ENCODE data around the gene NHERF2.

The NHERF2 gene

DNA sequence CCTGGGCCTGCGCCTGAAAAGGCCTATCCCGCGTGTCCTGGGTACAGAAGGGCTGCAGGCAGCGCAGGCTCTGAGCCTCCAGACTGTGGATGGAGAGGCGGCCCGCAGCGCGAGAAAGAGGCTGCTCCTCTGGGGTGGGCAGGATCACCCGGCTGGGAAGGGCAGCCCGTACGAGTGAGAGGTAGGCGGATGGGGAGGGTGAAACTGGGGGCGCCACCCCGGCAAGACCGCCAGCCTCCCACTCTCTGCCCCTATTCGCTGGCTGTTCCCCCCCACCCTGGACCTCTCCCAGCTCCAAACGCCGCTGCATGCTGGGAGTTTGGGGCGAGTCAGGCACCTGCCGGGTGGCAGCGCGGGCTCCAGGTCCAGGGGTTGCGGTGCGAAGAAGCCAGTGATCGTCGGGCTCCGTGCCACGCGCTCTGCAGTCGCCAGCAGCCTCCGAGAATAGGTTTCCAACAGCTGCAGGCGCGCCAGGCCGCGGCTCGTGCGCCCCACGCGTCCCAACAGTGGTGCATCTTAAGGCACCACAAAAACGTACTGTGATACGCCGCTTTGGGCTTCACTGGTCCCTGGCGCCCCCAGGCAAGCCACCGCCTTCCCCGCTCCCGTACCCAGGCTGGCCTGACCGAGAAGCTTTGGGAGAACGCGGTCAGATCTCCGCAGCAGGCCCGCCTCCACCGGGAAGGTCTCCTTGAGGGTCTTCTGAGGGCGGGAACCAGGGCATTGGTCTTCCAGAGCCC lies 46.5 kb upstream of the NHERF2 start:
- TF ChIP-seq, protein P1, sequence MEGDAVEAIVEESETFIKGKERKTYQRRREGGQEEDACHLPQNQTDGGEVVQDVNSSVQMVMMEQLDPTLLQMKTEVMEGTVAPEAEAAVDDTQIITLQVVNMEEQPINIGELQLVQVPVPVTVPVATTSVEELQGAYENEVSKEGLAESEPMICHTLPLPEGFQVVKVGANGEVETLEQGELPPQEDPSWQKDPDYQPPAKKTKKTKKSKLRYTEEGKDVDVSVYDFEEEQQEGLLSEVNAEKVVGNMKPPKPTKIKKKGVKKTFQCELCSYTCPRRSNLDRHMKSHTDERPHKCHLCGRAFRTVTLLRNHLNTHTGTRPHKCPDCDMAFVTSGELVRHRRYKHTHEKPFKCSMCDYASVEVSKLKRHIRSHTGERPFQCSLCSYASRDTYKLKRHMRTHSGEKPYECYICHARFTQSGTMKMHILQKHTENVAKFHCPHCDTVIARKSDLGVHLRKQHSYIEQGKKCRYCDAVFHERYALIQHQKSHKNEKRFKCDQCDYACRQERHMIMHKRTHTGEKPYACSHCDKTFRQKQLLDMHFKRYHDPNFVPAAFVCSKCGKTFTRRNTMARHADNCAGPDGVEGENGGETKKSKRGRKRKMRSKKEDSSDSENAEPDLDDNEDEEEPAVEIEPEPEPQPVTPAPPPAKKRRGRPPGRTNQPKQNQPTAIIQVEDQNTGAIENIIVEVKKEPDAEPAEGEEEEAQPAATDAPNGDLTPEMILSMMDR (conservative IDR thresholded peaks at IDR 0.05; ENCODE audit: control insufficient read depth, insufficient read depth, low read depth, low read length) = no peak
- no peak overlapping the region for H3K4me3 ChIP-seq (ENCODE audit: control insufficient read depth, low read depth, low read length)
- no peak for DNase-seq (ENCODE audit: low read depth)

DNA sequence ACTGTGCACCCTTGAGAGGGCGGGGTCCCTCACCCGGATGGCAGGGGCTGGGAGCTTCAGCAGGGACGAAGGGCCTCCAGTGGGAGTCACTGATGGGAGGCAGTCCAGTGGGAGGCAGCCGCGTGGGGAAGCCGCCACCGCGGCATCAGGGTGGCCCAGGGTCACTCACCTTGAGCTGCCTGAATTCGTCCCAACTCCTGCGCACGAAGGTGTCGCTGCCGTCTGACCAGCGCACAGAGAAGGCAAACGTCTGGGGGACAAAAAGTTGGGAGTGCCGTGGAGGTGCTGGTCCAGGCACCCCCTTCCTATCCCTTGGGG lies 46.0 kb upstream of the NHERF2 start:
- H3K4me3 ChIP-seq (ENCODE audit: control insufficient read depth, low read depth, low read length) = no peak overlapping the region
- no peak for DNase-seq (ENCODE audit: low read depth)
- TF ChIP-seq, protein P1 (conservative IDR thresholded peaks at IDR 0.05; ENCODE audit: control insufficient read depth, insufficient read depth, low read depth, low read length) = no peak

DNA sequence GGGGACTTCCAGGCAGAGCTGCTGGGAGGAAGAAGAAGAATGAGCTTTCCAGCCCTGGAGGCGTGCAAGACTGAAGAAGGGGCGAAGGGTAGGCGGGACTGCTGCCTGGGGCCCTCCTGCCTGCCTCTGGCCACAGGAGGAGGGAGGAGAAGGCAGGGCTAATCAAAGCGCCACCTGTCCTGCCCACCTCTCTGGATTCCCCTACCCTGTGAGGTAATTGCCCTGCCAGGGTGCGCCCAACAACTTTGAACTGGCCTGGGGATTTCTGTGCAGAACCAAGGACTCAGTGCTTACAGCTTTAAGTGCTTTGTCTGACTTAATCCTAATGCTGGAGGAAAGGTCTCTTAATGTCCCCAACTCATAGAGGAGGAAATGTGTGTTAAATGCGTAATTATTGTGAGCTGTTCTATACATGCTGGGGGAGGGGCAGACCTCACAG lies 45.3 kb upstream of the NHERF2 start, which contains the start of gene NOXO1:
Gene NOXO1, minus strand, starts transcription at position 72 of the 439 bp plus-strand sequence. CDS start 290 bp downstream, outside the sequence.
- no peak for DNase-seq (ENCODE audit: low read depth)
- no peak within 1 kb of the TSS for H3K4me3 ChIP-seq (ENCODE audit: control insufficient read depth, low read depth, low read length)
- TF ChIP-seq, protein P1 (conservative IDR thresholded peaks at IDR 0.05; ENCODE audit: control insufficient read depth, insufficient read depth, low read depth, low read length) = no peak

DNA sequence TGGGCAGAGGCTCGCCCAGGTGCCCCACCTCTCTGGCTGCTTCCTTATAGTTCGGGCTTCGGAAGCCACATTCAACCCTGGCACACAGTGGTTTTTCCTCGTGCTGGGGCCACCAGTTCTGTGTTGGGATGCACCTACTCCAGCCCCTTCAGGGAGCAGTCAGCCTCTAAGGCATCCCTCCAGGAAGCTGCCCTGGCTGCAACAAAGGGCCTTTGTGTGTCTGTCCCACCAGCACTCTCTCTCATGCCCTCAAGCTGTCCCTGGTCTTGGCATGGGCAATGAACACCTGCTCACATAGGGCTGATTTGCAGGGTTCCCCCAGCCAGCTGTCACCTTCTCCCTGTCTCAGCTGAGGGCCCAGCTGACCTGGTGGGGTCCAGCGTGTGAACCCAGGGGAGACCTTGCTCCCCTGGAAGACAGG lies 44.7 kb upstream of the NHERF2 start:
- H3K4me3 ChIP-seq (ENCODE audit: control insufficient read depth, low read depth, low read length) = no peak overlapping the region
- DNase-seq (ENCODE audit: low read depth) = no peak
- TF ChIP-seq, protein P1 (conservative IDR thresholded peaks at IDR 0.05; ENCODE audit: control insufficient read depth, insufficient read depth, low read depth, low read length) = no peak

DNA sequence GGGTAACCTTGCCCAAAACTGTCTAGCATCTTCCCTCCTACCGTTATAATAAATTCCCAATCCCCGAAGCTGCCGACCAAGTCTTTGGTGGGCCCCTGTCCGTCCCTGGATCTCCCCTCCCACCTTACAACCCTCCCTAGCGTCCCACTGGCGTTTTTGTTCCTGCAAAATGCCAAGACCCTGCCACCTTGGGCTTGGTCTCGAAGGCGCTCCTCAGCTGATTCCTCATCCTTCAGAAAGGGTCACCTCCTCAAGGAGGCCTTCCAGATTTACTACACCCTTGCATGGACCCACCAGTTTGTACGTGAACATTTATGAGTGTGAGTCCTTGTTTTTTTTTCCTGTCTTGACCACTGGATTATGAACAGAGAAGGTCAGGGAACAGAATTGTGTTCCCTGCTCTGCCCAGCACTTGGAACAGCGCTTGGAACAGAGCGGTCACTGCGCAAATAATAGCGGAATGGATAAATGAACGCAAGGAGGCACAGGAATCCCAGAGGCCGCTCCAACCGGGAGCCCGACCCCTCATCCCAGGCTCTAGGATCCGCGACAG lies 43.6 kb upstream of the NHERF2 start:
- no peak overlapping the region for H3K4me3 ChIP-seq (ENCODE audit: control insufficient read depth, low read depth, low read length)
- DNase-seq (ENCODE audit: low read depth) = no peak
- TF ChIP-seq, protein P1 (conservative IDR thresholded peaks at IDR 0.05; ENCODE audit: control insufficient read depth, insufficient read depth, low read depth, low read length) = no peak

DNA sequence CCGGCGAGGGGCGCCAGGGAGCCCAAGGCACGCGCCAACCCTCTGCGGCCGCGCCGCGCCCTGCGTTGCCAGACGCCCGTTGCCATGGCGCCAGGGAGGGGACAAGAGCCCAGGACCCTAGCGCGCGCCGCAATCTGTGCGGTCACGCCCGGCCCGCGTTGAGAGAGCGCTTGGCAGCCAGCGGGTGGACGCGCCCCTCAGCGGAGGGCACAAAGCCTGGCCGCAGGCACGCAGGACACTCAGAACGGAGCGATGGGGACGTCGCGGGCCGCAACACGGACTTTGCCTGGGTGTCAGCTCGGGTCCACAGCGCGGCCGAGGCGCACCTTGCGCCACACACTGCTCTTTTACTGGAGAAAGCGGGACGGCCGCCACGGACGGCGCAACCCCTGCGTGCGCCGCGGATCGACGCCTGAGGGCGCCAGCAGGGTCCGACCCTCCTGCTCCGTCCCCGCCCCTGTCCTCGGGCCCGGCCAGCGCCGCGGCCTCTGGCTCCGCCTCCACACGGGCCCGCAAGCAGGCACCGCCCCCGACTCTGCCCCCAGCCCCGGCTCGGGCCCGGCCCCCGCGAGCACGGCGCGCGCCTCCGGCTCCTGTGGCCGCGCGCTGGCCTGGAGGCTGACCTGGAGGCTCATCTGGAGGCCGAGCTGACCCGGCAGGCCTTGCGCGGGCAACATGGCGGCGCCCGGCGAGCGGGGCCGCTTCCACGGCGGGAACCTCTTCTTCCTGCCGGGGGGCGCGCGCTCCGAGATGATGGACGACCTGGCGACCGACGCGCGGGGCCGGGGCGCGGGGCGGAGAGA lies 43.0 kb upstream of the NHERF2 start, which contains the start of gene GFER:
Gene GFER, plus strand, starts transcription at position 650 of the 803 bp plus-strand sequence. Its CDS starts 26 bp downstream, at position 676.
- TF ChIP-seq, protein P1 (conservative IDR thresholded peaks at IDR 0.05; ENCODE audit: control insufficient read depth, insufficient read depth, low read depth, low read length) = peak; percentile 22
- peak within 1 kb of the TSS; percentile 70 for H3K4me3 ChIP-seq (ENCODE audit: control insufficient read depth, low read depth, low read length)
- DNase-seq (ENCODE audit: low read depth) = peak; percentile 89
